NCI-H1048 (cell line): ENCODE measurements around the gene TMEM151B.

Source experiments
- DNase-seq: peaks from one replicate; lab custom pipeline; 2025; lab: John Stamatoyannopoulos, UW

Gene TMEM151B

GRCh38 chr6:44232676-44233566, 37.3 kb upstream of the TMEM151B start:
- no peak for DNase-seq

DNA sequence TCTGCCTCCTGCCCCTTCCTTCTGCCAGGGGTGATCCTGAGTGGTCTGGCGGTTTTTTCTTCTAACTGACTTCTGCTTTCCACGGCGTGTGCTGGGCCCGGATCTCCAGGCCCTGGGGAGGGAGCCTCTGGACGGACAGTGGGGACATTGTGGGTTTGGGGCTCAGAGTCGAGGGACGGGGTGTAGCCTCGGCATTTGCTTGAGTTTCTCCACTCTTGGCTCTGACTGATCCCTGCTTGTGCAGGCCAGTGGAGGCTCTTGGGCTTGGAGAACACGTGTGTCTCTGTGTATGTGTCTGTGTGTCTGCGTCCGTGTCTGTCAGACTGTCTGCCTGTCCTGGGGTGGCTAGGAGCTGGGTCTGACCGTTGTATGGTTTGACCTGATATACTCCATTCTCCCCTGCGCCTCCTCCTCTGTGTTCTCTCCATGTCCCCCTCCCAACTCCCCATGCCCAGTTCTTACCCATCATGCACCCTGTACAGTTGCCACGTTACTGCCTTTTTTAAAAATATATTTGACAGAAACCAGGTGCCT, 36.6 kb upstream of the TMEM151B start:
- DNase-seq: no peak

- DNase-seq: no peak
Measured at GRCh38 chr6:44234101-44235025, 35.9 kb upstream of the TMEM151B start.

DNA sequence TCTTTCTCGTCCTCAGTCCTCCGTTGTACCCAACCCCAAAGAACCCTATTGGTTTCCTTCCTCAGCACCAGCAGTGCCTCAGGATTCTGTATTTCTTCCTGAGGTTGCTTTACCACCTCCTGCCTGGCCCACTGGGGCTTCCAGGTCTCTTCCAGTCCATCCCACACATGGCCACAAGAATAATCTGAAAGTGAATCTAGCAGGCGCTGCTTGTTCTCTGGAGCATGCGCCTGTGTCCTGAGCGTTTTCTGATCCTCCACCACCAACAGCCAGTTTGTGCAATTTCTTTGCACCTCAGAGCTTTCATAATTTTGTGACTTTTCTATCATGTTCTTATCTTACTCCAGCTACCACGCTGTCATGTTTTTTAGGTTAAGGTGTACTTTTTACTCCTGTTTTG, 35.0 kb upstream of the TMEM151B start:
- DNase-seq: no peak

GRCh38 chr6:44235891-44236516, 34.2 kb upstream of the TMEM151B start:
- no peak for DNase-seq

GRCh38 chr6:44237021-44237812, 33.0 kb upstream of the TMEM151B start:
- DNase-seq: peak; percentile 63

DNA sequence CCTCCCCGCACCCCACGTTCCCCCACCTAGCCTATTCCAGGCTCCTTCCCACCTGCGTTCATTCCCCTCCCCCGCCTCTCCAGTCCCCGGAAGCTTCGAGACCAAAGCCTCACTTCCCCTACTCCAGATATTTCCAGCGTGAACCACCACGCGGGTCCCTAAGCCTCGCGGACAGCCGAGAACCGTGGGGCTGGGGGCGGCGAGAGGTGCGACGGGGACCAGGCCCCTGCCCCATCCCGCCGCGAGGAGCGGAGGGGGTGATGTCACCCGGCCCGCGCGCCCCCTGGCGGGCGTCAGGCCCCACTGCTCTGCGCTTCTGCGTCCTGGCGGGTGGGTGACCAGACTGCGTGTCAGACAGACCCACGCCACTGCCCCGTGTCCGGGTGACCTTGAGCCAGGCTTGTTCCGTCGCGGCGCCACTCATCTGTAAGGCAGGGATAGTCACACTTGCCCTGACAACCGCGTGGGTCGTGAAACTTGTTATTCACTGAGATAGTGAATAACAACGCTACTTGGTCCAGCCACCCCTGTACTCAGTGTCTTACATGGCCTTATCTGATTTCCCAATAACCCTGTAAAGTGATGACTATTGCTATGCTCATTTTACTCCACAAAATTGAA, 32.3 kb upstream of the TMEM151B start:
- DNase-seq: no peak

DNA sequence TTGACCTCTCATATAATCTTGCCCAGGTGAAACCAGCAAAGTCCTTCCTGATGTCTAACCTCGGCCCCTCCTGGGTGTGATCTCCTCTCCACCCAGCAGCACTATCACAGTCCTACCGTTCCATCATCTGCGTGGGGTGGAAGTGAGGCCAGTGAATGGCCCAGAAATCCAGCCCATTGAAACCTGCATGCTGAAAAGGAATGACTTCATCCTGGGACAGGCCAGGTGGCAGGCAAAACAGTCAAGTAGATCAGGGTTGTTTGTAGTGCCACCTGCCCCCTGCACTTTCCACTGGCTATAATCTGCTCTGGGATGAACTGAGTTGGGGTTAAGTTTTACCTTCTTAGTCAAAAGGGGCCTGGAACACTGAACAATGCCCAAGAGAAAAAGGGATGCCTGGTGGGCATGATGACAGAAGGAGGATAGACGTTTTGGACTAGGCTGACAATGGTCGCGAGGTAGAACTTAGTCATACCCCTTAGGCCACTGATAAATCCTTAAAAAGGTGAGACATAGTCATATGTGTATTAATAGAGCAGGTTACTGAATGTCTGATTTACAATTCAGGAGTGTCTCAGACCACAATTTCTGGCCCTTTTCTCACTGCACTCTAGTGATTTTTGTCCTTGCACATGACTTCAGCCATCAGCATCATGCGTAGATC, 31.4 kb upstream of the TMEM151B start:
- DNase-seq: no peak

DNA sequence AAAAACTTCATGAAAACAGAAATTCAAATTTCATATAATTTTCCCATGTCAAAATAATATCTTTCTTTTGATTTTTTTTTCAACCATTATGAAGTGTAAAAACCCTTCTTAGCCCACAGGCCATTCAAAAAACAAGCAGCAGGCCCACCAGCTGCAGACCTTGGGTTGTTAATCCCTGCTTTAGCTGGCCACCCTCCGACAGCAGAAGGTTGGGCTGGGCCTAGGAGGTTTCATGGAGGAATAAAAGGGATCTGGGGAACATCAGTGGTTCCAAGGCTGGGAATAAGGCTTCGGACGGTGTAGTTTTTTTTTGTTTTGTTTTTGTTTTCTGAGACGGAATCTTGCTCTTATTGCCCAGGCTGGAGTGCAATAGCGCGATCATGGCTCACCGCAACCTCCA, 26.9 kb upstream of the TMEM151B start:
- DNase-seq: no peak

- no peak for DNase-seq
Measured at GRCh38 chr6:44245391-44245911, 24.8 kb upstream of the TMEM151B start.

GRCh38 chr6:44245912-44246662, 24.2 kb upstream of the TMEM151B start:
- DNase-seq: no peak

DNA sequence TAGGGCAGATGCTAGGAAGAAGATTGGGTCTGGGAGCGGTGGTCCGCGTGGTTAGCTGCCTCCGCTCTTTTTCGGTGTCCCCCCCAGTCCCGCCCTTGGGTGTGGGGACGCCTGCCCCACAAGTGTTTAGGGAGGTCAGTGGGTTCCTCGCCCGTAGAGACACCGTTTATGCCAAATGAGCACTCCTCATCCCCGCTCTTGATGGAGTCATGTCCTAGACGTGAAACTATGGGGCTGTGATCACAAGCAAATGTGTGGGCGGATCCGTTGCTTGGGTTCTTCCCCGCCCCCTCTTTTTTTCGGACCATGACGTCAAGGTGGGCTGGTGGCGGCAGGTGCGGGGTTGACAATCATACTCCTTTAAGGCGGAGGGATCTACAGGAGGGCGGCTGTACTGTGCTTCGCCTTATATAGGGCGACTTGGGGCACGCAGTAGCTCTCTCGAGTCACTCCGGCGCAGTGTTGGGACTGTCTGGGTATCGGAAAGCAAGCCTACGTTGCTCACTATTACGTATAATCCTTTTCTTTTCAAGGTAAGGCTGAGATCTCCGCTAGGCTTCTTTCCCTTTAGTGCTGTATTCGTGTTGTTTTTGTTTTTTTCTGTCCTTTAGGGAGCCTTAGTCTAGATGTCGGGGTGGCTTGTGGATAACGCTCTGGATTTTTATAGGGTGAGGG, 23.4 kb upstream of the TMEM151B start, which contains the start of gene HSP90AB1:
TSS of gene HSP90AB1 (plus strand) at position 439 of the 675 bp plus-strand sequence. CDS start 1,529 bp downstream, outside the sequence.
- DNase-seq: peak; percentile 96

DNA sequence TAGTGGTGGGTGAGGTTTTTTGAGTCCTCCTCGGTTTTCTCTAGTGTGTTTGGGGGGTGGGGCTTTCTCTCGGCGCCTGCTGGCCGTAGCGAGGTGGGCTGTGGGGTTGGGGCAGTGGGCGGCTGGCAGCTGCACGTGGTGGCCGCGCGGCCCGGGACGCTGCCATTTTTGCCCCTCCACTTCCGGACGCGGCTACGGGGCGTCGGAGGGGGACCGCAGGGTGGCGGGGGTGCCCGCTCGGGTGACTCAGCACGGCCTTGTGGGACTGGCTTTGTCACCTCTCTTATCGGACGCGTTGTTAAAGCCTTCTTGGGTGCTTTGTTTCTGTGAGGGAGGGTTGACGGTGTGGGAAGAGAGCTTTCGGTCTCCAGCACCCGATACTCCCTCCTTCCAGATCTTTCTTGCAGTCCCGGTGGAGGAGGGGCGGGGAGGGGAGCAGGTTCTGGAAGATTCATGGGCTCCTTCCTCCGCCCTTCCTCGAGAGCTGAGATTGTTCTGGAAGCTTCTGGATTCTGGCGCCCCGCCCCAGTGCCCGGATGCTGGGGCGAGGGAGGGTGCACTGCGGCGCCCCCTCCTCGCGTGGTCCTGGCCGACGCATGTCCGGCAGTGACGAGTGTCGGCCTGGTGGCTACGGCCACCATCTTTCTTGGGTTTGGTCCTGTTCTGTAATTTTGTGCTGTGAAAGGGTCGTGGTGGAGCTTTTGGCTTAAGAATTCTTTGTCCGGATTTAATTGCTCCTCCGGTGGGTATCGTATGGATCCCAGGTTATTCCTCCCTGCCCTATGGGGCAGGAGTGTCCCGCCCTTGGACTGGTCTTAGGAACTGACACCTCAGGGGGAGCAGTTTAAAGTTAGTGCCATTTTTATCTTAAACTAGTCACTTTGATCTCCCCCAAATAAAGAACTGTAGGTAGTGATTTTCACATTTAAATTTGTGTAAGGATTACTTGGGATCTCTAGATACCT, 22.6 kb upstream of the TMEM151B start:
- no peak for DNase-seq

DNA sequence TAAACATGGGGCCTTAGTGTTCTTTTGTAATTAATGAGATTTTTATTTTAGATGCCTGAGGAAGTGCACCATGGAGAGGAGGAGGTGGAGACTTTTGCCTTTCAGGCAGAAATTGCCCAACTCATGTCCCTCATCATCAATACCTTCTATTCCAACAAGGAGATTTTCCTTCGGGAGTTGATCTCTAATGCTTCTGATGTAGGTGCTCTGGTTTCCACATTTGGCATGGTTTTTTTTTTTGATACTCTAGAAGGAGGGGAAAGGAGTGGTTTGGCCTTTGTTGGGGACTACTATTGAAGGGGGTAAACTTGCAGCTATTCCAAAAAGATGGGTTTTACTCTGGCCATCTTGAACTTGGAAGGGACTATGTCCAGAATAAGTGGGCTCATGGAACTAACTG, 21.7 kb upstream of the TMEM151B start:
- no peak for DNase-seq

DNA sequence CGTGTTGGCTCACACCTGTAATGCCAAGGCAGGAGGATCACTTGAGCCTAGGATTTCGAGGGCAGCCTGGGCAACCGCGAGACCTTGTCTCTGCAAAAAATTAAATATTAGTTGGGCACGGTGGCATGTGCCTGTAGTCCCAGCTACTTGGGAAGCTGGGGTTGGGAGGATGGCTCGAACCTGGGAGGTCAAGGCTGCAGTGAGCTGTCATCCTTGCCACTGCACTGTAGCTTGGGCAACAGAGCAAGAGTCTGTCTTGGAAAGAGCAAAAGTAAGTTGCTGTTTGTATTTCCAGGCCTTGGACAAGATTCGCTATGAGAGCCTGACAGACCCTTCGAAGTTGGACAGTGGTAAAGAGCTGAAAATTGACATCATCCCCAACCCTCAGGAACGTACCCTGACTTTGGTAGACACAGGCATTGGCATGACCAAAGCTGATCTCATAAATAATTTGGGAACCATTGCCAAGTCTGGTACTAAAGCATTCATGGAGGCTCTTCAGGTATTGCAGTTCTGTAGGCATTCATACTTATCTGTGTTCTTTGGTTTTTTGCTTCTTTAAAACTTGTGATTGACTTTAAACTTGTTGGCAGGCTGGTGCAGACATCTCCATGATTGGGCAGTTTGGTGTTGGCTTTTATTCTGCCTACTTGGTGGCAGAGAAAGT, 21.0 kb upstream of the TMEM151B start:
- DNase-seq: no peak

GRCh38 chr6:44250067-44250717, 20.1 kb upstream of the TMEM151B start:
- DNase-seq: no peak
